IPS DF 6.9 (cell line): ENCODE results near the gene IL18R1.
"Not testable (repeated sequence)": the region's sequence is repeated elsewhere in the genome, so short reads cannot be mapped to it uniquely, and the experiment has no call there.

Source experiments
- DNase-seq: peaks from one replicate; pipeline ENCODE4 v3.0.0-alpha.2; 2013; ENCODE audit warnings: low read depth, low spot score
- H3K27ac ChIP-seq: one replicate; pipeline ENCODE4 v1.5.1; 2013; ENCODE audit warnings: low read length, control low read depth
- H3K27me3 ChIP-seq: 2 replicates; pipeline ENCODE4 v1.6.1; 2013; ENCODE audit warnings: mild to moderate bottlenecking, low read length; ENCODE audit not compliant: control insufficient read depth, insufficient read depth
- H3K36me3 ChIP-seq: 2 replicates; pipeline ENCODE4 v1.6.1; 2013; ENCODE audit warnings: low read length; ENCODE audit not compliant: control insufficient read depth, insufficient read depth
- H3K4me1 ChIP-seq: 2 replicates; pipeline ENCODE4 v1.6.1; 2013; ENCODE audit warnings: low read length; ENCODE audit not compliant: control insufficient read depth, insufficient read depth
- H3K4me3 ChIP-seq: 2 replicates; pipeline ENCODE4 v1.5.1; 2013; ENCODE audit warnings: mild to moderate bottlenecking, low read length
- H3K9me3 ChIP-seq: 2 replicates; pipeline ENCODE4 v1.6.1; 2013; ENCODE audit warnings: low read length, inconsistent platforms; ENCODE audit not compliant: control insufficient read depth, insufficient read depth
- WGBS: extraction: QIAGEN DNeasy Blood & Tissue Kit; methylation state at CpG from one replicate; pipeline ENCODE4 v1.1.7; 2013; ENCODE audit warnings: mixed read lengths, missing lambda C conversion rate; ENCODE audit not compliant: insufficient read length, insufficient coverage; 5-methylcytosine and 5-hydroxymethylcytosine counted together

IL18R1 gene

GRCh38 chr2:102324914-102325313 lies 30.7 kb upstream of the IL18R1 start:
- H3K9me3 ChIP-seq, H3K27me3 ChIP-seq, DNase-seq, H3K36me3 ChIP-seq, H3K4me1 ChIP-seq, H3K27ac ChIP-seq, H3K4me3 ChIP-seq: not testable (repeated sequence)
- no CpG with 5 or more reads among the region's 5 CpGs for WGBS

- Histone ChIP-seq H3K4me3 (no peak overlapping the region), H3K27me3 (no peaks in the 10 kb centered on the region), H3K4me1 (no peaks in the 10 kb centered on the region), H3K9me3 (no peaks in the 10 kb centered on the region), H3K36me3 (no peaks in the 10 kb centered on the region), H3K27ac (no peak overlapping the region)
- DNase-seq, result no peak
- no CpG with 5 or more reads among the region's 5 CpGs for WGBS
Measured at GRCh38 chr2:102331311-102331980, 24.1 kb upstream of the IL18R1 start.

GRCh38 chr2:102334486-102334885 lies 21.1 kb upstream of the IL18R1 start:
- no CpG with 5 or more reads among the region's 1 CpG for WGBS
- Histone ChIP-seq H3K27me3 (no peaks in the 10 kb centered on the region), H3K4me3 (no peak overlapping the region), H3K27ac (no peak overlapping the region), H3K4me1 (no peaks in the 10 kb centered on the region), H3K36me3 (no peaks in the 10 kb centered on the region), H3K9me3 (no peaks in the 10 kb centered on the region)
- no peak for DNase-seq

GRCh38 chr2:102335871-102336366 lies 19.7 kb upstream of the IL18R1 start:
- WGBS, result no CpG with 5 or more reads among the region's 8 CpGs
- Histone ChIP-seq H3K9me3 (no peaks in the 10 kb centered on the region), H3K4me1 (no peaks in the 10 kb centered on the region), H3K4me3 (no peak overlapping the region), H3K27ac (no peak overlapping the region), H3K27me3 (no peaks in the 10 kb centered on the region), H3K36me3 (no peaks in the 10 kb centered on the region)
- DNase-seq, result no peak

- no peak overlapping the region for H3K27ac ChIP-seq
Measured at GRCh38 chr2:102336502-102336945, 19.1 kb upstream of the IL18R1 start.

GRCh38 chr2:102337012-102337411 lies 18.6 kb upstream of the IL18R1 start:
- no peak overlapping the region for H3K27ac ChIP-seq
- no peak overlapping the region for H3K4me3 ChIP-seq
- H3K4me1 ChIP-seq, result no peaks in the 10 kb centered on the region
- no CpG with 5 or more reads among the region's 1 CpG for WGBS
- H3K27me3 ChIP-seq, result no peaks in the 10 kb centered on the region
- no peaks in the 10 kb centered on the region for H3K9me3 ChIP-seq
- no peaks in the 10 kb centered on the region for H3K36me3 ChIP-seq
- DNase-seq, result no peak

More at GRCh38 chr2:102336502-102336945, 19.1 kb upstream of the IL18R1 start:
- Histone ChIP-seq H3K4me3 (no peak overlapping the region), H3K36me3 (no peaks in the 10 kb centered on the region), H3K9me3 (no peaks in the 10 kb centered on the region), H3K4me1 (no peaks in the 10 kb centered on the region), H3K27me3 (no peaks in the 10 kb centered on the region)
- no CpG with 5 or more reads among the region's 3 CpGs for WGBS
- no peak for DNase-seq

- no peak for DNase-seq
- no peaks in the 10 kb centered on the region for H3K27me3 ChIP-seq
- no peaks in the 10 kb centered on the region for H3K4me1 ChIP-seq
- H3K36me3 ChIP-seq, result no peaks in the 10 kb centered on the region
- H3K4me3 ChIP-seq, result no peak overlapping the region
- H3K27ac ChIP-seq, result no peak overlapping the region
- no peaks in the 10 kb centered on the region for H3K9me3 ChIP-seq
- WGBS, result no CpG with 5 or more reads among the region's 3 CpGs
Measured at GRCh38 chr2:102337481-102338386, 17.9 kb upstream of the IL18R1 start.

GRCh38 chr2:102340778-102341177 lies 14.8 kb upstream of the IL18R1 start:
- no CpG with 5 or more reads among the region's 7 CpGs for WGBS
- Histone ChIP-seq H3K27ac (no peak overlapping the region), H3K9me3 (no peaks in the 10 kb centered on the region), H3K4me1 (no peaks in the 10 kb centered on the region), H3K4me3 (no peak overlapping the region), H3K27me3 (no peaks in the 10 kb centered on the region), H3K36me3 (no peaks in the 10 kb centered on the region)
- DNase-seq, result no peak

- DNase-seq, result no peak
- no peaks in the 10 kb centered on the region for H3K4me1 ChIP-seq
Measured at GRCh38 chr2:102342888-102343287, 12.7 kb upstream of the IL18R1 start.

GRCh38 chr2:102344397-102344796 lies 11.2 kb upstream of the IL18R1 start:
- no peaks in the 10 kb centered on the region for H3K4me1 ChIP-seq
- DNase-seq, result no peak
- H3K27me3 ChIP-seq, result no peaks in the 10 kb centered on the region
- H3K4me3 ChIP-seq, result no peak overlapping the region
- no CpG with 5 or more reads among the region's 3 CpGs for WGBS
- H3K27ac ChIP-seq, result no peak overlapping the region
- no peaks in the 10 kb centered on the region for H3K9me3 ChIP-seq
- no peaks in the 10 kb centered on the region for H3K36me3 ChIP-seq

More at GRCh38 chr2:102342888-102343287, 12.7 kb upstream of the IL18R1 start:
- no peaks in the 10 kb centered on the region for H3K36me3 ChIP-seq
- no peak overlapping the region for H3K27ac ChIP-seq
- no peaks in the 10 kb centered on the region for H3K9me3 ChIP-seq
- H3K27me3 ChIP-seq, result no peaks in the 10 kb centered on the region
- no CpG with 5 or more reads among the region's 3 CpGs for WGBS
- H3K4me3 ChIP-seq, result no peak overlapping the region
